T1000 (cell line): ENCODE results near the gene PRF1.

Experiments used
- DNase-seq: peaks from one replicate; lab custom pipeline; 2025; ENCODE audit warnings: mixed read lengths; lab: John Stamatoyannopoulos, UW

PRF1 gene

GRCh38 chr10:70576803-70577517 lies 25.6 kb downstream of the PRF1 start:
- no peak for DNase-seq

DNA sequence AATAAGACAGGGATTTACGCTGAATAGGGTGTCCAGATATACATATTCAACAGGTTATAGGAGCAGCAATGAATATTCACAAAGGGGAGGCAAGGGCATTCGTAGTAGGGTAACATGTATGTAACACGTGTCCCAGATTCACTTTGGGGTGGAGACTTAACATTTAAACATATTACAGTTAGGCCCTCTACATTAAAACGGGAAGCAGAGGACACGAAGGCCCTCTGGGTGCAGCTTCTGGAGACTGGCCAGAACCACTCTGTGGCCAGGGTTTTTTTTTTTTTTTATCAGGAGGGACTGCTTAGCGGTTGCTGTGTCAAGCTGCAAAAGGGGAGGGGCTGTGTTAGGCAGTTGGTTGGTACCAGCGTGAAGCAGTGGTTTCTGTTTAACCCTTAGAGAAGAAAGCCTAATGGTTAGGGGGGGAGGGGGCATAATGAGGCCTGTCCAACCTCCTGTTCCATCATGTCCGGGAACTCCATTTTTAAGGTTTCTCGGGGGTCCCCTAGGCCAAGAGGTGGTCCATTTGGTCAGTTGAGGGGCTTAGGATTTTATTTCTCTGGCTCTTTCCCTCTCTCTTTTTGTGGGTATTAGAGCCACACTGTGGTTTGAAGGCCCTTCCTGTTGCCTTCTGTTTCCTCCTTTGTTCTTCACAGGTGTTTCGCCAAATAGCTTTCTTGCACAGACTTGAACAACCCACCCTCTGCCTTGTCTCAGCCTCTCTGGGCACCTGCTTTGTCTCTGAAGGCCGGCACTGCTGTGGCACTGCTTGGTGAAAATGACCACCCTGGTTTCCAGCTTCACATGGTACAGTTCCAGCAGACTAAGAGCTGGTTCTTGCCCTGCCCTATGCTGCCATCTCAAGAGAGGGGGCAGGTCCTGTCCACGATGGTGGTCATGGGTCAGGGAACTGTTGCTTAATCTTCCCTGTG lies 26.4 kb downstream of the PRF1 start:
- DNase-seq: no peak

DNA sequence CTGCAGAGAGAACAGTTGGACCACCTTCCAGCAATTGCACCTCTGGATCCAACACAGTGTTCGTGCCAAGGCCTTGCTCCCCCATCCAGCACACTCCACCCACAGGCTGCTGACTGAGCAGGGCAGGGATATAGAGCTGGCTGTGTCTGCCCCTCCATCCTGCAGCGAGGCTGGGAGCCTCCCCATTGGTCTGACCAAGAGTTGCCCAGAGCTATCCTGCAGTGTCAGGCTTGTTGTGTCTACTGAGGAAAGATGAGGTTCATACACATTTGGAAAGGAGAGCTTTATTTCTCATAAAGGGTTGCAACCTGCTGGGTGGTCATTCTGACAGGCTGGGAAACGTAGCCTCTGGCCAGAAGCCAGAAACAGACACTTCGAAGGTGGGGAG lies 27.1 kb downstream of the PRF1 start:
- no peak for DNase-seq

DNA sequence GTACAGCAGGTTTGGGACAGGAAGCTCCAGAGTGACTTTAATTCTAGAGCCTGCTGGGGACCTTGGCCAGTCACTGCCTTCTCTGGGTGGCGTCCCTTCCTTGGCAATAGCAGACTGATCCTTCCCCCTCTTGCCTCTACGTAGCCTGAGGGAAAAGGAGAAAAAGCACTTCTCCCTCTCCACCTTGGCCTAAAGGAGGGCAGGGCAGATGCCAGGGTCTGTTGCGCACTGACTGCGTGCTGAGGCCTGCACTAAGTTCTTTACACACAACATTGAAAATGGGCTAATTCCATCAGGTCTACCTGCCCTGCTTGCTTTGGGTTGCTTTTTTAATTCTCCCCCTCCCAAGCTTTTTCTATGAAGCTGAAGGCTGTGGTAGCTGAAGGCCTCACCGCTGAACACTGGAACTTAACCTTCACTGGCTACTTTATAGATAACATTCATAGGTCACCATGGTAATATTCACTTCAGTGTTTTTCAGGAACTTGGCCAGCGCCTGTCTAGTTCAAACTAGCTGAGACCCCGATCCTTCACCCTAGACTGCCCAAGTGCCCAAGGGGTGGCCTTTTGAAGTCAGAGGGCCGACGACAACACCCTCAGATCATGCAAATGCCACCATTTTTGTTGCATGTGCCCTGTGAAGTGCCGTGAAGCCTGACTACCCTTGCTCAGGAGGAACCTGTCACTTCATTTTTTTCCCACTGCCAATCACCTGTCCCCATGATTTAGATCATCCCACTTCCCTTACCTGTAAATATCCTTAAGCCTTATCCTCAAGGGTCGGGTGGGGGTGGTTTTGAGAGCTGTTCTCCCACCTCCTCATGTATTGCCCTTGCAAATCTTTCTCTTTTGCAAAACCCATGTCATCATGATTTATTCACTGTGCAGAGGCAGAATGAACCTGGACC lies 28.7 kb downstream of the PRF1 start:
- no peak for DNase-seq

- no peak for DNase-seq
These were observed 30.7 kb downstream of the PRF1 start for GRCh38 chr10:70571636-70572439.

DNA sequence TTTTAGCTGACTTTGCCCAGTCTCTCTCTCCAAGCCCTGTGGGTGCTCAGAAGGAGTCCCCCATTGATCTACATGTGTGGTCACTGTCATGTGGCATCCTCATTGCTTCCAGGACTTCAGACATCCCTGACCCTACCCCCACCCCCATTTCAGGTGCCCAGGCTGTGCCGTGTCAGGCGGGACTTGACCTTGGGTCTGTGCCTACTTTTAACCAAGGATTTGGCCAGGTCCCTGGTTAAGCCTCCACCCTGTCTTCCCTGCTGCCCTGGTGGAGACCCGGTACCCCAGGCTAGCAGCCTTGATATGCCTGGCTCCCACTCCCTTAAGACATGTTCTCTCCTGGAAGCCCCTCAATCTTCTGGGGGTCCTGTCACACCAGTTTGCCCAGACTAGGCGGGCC lies 31.3 kb downstream of the PRF1 start:
- DNase-seq: no peak

DNA sequence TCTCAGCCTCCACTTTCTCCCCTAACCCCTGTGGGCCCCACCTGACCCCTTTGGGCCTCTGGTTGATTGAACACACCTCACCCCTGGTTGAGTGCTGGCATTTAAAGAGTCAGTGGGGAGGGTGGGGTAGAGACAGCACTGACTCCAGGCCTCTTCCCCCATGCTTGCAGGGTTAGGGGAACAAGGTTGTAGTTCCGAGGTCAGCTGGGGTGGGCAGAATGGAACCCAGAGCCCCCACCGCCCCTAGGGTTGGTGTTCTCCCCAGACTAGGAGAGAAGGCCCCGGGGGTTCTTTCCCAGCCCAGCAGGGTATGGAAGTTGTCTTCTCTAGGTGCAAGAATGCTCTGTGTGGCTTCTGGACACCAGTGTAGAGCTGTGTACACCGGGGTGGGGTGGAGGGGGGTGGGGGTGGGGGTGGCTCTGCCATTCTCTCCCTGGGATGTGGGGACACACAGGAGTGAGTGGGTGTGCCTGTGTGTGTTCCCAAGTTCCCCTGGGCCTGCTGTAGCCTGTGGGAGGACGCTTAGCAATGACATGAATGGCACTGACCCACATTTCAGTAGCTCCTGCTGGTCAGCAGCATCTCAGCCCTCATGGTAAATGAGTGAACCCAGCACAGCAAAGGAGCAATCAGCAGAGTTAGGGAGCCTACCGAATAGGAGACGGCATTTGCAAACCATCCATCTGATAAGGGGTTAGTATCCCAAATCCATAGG lies 33.6 kb downstream of the PRF1 start:
- no peak for DNase-seq

DNA sequence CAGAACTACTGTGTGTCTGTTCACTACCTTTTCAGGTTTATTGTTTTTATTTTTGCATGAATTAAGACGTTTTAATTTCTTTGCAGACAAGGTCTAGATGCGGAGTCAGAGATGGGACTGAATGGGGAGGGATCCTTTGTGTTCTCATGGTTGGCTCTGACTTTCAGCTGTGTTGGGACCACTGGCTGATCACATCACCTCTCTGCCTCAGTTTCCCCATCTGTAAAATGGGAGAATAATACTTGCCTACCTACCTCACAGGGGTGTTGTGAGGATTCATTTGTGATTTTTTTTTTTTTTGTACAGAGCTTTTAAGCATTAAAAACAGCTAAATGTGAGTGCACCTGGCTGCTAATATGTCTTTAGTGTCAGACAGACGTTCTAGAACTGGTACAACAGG lies 34.4 kb downstream of the PRF1 start:
- no peak for DNase-seq

DNA sequence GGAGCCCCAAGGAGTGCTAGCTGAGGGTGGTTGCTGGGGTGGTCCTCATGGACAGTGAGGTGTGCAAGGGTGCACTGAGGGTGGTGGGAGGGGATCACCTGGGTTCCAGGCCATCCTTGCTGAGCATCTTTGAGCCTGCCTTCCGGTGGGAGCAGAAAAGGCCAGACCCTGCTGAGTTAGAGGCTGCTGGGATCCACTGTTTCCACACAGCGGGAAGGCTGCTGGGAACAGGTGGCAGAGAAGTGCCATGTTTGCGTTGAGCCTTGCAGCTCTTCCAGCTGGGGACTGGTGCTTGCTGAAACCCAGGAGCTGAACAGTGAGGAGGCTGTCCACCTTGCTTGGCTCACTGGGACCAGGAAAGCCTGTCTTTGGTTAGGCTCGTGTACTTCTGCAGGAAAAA lies 34.9 kb downstream of the PRF1 start:
- DNase-seq: no peak

DNA sequence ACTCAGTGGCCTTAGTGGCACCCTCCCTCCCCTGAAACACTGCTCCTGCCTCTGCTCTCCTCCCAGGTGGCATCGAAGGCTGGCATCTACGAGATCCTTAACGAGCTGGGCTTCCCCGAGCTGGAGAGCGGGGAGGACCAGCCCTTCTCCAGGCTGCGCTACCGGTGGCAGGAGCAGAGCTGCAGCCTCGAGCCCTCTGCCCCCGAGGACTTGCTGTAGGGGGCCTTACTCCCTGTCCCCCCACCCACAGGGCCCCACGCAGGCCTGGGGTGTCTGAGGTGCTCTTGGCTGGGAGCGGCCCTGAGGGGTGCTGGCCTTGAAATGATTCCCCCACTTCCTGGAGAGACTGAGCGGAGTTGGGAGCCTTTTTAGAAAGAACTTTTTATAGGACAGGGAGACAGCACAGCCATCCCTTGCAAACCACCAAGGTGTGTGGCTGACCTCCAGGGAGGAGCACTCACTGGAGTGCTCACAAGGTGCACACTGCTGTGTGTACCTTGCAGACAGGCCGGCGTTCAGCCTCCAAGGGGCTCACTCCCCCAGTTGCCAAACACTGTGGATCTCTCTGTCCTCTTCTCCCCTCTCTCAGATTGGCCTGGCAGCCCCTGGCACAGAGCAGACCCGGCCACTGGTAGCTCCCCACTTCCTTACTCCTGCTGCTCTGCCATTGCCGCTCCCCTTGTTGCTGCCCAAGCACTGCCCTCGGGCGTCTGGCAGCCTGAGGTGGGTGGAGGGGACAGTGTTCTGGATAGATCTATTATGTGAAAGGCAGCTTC lies 35.8 kb downstream of the PRF1 start:
- no peak for DNase-seq

GRCh38 chr10:70565556-70566514 lies 36.7 kb downstream of the PRF1 start:
- DNase-seq: no peak

- DNase-seq: no peak
These were observed 37.6 kb downstream of the PRF1 start for GRCh38 chr10:70564901-70565351.

DNA sequence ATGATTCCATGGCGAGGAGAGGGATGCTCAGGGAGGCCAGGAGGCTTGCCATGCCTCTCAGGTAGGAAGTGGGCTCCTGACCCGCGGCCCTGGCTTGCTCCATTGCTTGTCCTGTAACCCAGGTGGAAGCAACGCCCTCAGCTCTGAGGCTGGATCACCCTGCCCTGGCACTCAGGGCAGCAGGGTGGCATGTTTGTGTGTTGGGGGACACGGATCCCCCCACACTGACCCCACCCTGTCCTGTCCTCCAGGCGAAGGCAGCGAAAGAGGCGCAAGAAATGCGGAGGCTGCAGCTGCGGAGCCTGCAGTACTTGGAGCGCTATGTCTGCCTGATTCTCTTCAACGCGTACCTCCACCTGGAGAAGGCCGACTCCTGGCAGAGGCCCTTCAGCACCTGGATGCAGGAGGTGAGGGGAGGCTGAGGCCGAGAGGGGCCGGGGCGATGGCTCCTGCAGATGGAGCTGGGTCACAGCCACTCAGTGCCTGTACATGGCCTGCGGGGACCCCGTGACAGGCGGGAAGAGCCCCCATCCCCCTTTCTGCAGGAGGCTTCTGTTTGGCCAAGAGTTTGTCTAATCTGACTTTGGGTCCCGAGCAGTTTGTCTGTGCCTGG lies 38.3 kb downstream of the PRF1 start:
- no peak for DNase-seq

DNA sequence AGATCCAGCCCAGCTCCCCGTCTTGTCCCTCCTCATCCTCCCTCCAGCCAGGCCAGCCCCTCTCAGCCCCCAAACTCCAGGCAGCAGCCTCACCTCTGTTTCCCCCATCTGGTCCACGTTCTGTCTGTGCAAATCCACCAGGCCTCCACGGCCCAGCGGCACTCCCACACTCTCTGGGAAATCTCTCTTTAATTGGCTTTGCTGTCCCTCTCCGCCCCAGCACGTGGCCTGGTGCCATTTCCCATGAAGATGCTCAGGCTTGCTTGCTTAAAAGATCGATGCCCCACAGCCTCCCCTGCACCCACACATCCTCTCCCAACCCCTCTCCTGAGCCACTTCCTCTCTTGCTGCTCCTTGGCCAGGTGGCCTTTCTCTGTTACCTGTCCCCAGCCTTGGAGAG lies 39.3 kb downstream of the PRF1 start:
- no peak for DNase-seq

DNA sequence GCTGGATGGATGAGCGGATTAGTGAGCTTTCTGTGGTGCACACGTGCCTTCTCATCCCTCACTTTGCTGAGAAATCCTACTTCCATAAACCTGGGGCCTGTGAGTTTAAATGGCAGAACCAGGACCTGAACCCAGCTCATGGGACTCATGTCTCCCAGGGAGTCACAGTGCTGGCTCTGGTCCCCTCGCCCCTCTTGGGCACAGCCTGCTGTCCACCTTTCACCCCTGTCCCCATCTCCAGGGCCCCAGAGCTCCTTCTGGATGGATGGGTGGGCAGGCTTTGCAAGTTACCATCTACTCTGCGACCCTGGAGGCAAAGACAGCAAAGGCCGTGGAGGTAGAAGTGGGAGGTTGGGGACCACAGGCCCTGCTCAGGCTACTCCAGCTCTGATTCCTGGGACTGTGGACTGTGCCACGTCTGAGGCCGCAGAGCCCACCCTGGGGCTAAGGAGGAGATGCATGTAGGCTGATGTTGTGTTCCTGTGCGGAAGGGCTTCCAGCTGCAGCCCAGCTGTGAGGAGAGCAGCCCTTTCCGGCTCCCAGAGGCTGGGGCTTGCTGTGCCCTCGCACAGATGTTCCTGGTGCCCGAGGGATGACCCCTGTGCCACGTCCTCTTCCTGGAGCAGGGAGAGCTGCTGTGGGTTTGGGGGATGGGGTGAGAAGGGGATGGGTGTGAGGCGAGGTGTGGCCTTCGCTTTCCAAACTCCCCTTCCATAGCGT lies 40.3 kb downstream of the PRF1 start:
- DNase-seq: no peak

- no peak for DNase-seq
These were observed 41.0 kb downstream of the PRF1 start for GRCh38 chr10:70561558-70561957.

- no peak for DNase-seq
These were observed 41.5 kb downstream of the PRF1 start for GRCh38 chr10:70561070-70561469.

- DNase-seq: no peak
These were observed 42.0 kb downstream of the PRF1 start for GRCh38 chr10:70560511-70560941.
